Right hindlimb (tissue), 1 donor: ENCODE measurements around the gene TIMM17A.
"Not testable (repeated sequence)": the region's sequence is repeated elsewhere in the genome, so short reads cannot be mapped to it uniquely, and the experiment has no call there.

Experiments
- DNase-seq: peaks from one replicate; pipeline ENCODE4 v3.0.0-alpha.2; 2018

TIMM17A gene

DNA sequence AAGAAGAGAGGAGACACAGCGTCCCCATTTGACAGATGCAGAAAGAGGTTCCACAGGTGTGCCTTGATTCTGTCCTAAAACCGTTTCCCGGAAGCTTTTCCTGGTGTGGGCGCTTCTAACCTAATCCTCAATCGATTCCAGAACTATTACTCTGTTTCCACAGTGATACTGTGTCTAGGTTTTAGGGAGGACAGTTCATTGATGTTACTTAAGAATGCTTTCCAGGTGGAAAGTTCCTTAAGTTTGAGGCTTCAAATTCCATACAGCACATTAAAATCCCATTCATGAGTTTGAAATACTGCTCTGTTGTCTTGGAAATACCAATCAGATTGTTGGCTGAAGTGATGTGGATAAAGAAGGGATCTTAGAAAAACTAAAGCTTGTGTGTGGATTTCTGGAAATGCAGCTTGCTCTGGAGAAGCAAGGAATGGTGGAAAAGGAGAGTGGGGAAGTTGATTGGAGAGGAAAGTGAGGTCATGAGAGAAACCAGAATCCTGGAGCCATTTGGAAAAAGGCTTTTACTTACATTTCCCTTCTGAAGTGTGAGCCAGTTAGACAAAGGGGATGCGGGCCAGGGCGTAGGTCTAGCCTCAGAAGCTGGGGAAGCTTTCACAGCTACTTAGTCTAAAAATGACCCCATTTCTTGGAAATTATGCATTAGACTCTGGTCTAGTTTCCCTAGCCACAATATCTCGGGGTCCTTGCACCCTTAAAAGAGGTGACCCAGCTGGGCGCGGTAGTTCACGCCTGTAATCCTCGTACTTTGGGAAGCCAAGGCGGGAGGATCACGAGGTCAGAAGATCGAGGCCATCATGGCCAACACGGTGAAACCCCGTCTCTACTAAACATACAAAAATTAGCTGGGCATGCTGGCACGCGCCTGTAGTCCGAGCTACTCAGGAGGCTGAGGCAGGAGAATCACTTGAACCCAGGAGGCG, 61.8 kb downstream of the TIMM17A start:
- DNase-seq, result peak; percentile 60

- no peak for DNase-seq
Measured at GRCh38 chr1:202017749-202018467, 62.6 kb downstream of the TIMM17A start.

GRCh38 chr1:202018468-202019234, 63.3 kb downstream of the TIMM17A start:
- DNase-seq, result no peak

- not testable (repeated sequence) for DNase-seq
Measured at GRCh38 chr1:202019235-202019558, 63.9 kb downstream of the TIMM17A start.
